DND-41 (cell line): ENCODE measurements around the gene KCNT2.

Experiments
- CTCF ChIP-seq: IDR thresholded peaks from 2 replicates; pipeline ENCODE4 v1.5.1; 2012; ENCODE audit warnings: borderline replicate concordance, low read length, moderate library complexity, mild to moderate bottlenecking; ENCODE audit not compliant: poor library complexity, severe bottlenecking; ENCODE audit errors: extremely low read depth
- EZH2 ChIP-seq: IDR thresholded peaks from 3 replicates; pipeline ENCODE4 v1.6.1; 2012; ENCODE audit warnings: borderline replicate concordance, low read depth, mild to moderate bottlenecking, moderate library complexity, low read length, inconsistent platforms; ENCODE audit not compliant: severe bottlenecking

GRCh38 chr1:196466166-196466565, 142.1 kb downstream of the KCNT2 start:
- TF ChIP-seq EZH2 (no peak), CTCF (no peak)
